ENCODE results near the gene CELF4.

Gene CELF4

GRCh38 chr18:37407571-37407970 is 158.0 kb downstream of the CELF4 start:
- H3K9me3 ChIP-seq (ENCODE audit: severe bottlenecking) = no peaks in the 10 kb centered on the region
- no peaks in the 10 kb centered on the region for H3K27me3 ChIP-seq (ENCODE audit: insufficient read depth, poor library complexity, severe bottlenecking)
- ATAC-seq (ENCODE audit: low read depth) = no peak
- no peak overlapping the region for H3K27ac ChIP-seq (ENCODE audit: poor library complexity, severe bottlenecking)
- H3K4me3 ChIP-seq (ENCODE audit: severe bottlenecking) = no peak overlapping the region
- H3K36me3 ChIP-seq (ENCODE audit: low read depth) = no peaks in the 10 kb centered on the region
- peaks cover 9% of the 10 kb centered on the region for H3K4me1 ChIP-seq (ENCODE audit: insufficient read depth, poor library complexity, severe bottlenecking)
- TF ChIP-seq CTCF (IDR thresholded peaks at IDR 0.05; ENCODE audit: poor library complexity, severe bottlenecking) = no peak
- no peak for DNase-seq (ENCODE audit: low spot score)

- no peaks in the 10 kb centered on the region for H3K36me3 ChIP-seq (ENCODE audit: low read depth)
- no peak for ATAC-seq (ENCODE audit: low read depth)
- peaks cover 9% of the 10 kb centered on the region for H3K4me1 ChIP-seq (ENCODE audit: insufficient read depth, poor library complexity, severe bottlenecking)
- H3K9me3 ChIP-seq (ENCODE audit: severe bottlenecking) = no peaks in the 10 kb centered on the region
- DNase-seq (ENCODE audit: low spot score) = no peak
- H3K27ac ChIP-seq (ENCODE audit: poor library complexity, severe bottlenecking) = no peak overlapping the region
- H3K27me3 ChIP-seq (ENCODE audit: insufficient read depth, poor library complexity, severe bottlenecking) = no peaks in the 10 kb centered on the region
- no peak for TF ChIP-seq CTCF (IDR thresholded peaks at IDR 0.05; ENCODE audit: poor library complexity, severe bottlenecking)
- H3K4me3 ChIP-seq (ENCODE audit: severe bottlenecking) = no peak overlapping the region
Measured at GRCh38 chr18:37405772-37406171, 159.8 kb downstream of the CELF4 start.

GRCh38 chr18:37405229-37405628 is 160.4 kb downstream of the CELF4 start:
- H3K4me1 ChIP-seq (ENCODE audit: insufficient read depth, poor library complexity, severe bottlenecking) = peaks cover 9% of the 10 kb centered on the region
- ATAC-seq (ENCODE audit: low read depth) (no peak), DNase-seq (ENCODE audit: low spot score) (no peak)
- no peaks in the 10 kb centered on the region for H3K9me3 ChIP-seq (ENCODE audit: severe bottlenecking)
- H3K4me3 ChIP-seq (ENCODE audit: severe bottlenecking) = no peak overlapping the region
- no peaks in the 10 kb centered on the region for H3K36me3 ChIP-seq (ENCODE audit: low read depth)
- no peak for TF ChIP-seq CTCF (IDR thresholded peaks at IDR 0.05; ENCODE audit: poor library complexity, severe bottlenecking)
- H3K27me3 ChIP-seq (ENCODE audit: insufficient read depth, poor library complexity, severe bottlenecking) = no peaks in the 10 kb centered on the region
- H3K27ac ChIP-seq (ENCODE audit: poor library complexity, severe bottlenecking) = no peak overlapping the region

GRCh38 chr18:37403788-37404187 is 161.8 kb downstream of the CELF4 start:
- Histone ChIP-seq H3K4me1 (ENCODE audit: insufficient read depth, poor library complexity, severe bottlenecking) (peaks cover 9% of the 10 kb centered on the region), H3K9me3 (ENCODE audit: severe bottlenecking) (no peaks in the 10 kb centered on the region), H3K27me3 (ENCODE audit: insufficient read depth, poor library complexity, severe bottlenecking) (no peaks in the 10 kb centered on the region), H3K27ac (ENCODE audit: poor library complexity, severe bottlenecking) (no peak overlapping the region), H3K36me3 (ENCODE audit: low read depth) (no peaks in the 10 kb centered on the region), H3K4me3 (ENCODE audit: severe bottlenecking) (no peak overlapping the region)
- TF ChIP-seq CTCF (IDR thresholded peaks at IDR 0.05; ENCODE audit: poor library complexity, severe bottlenecking) = no peak
- ATAC-seq (ENCODE audit: low read depth) (no peak), DNase-seq (ENCODE audit: low spot score) (no peak)

- H3K4me3 ChIP-seq (ENCODE audit: severe bottlenecking) = no peak overlapping the region
- H3K9me3 ChIP-seq (ENCODE audit: severe bottlenecking) = no peaks in the 10 kb centered on the region
- DNase-seq (ENCODE audit: low spot score) = no peak
- peak overlapping the region; percentile 20 for H3K27ac ChIP-seq (ENCODE audit: poor library complexity, severe bottlenecking)
- no peaks in the 10 kb centered on the region for H3K36me3 ChIP-seq (ENCODE audit: low read depth)
- peak; percentile 91 for ATAC-seq (ENCODE audit: low read depth)
- no peak for TF ChIP-seq CTCF (IDR thresholded peaks at IDR 0.05; ENCODE audit: poor library complexity, severe bottlenecking)
- H3K4me1 ChIP-seq (ENCODE audit: insufficient read depth, poor library complexity, severe bottlenecking) = peaks cover 9% of the 10 kb centered on the region
- H3K27me3 ChIP-seq (ENCODE audit: insufficient read depth, poor library complexity, severe bottlenecking) = no peaks in the 10 kb centered on the region
Measured at GRCh38 chr18:37403100-37403781, 162.4 kb downstream of the CELF4 start.

All from RWPE2 (cell line).